HG03095 (cell line): ENCODE data around the gene H6PD.
"Not testable (repeated sequence)": the region's sequence is repeated elsewhere in the genome, so short reads cannot be mapped to it uniquely, and the experiment has no call there.

Source experiments
- ATAC-seq: cut with Tn5 transposase; IDR thresholded peaks from one replicate; pipeline ENCODE4 v1.9.1; 2021; ENCODE audit warnings: moderate library complexity; ENCODE audit not compliant: unreplicated experiment

The H6PD gene

GRCh38 chr1:9294910-9295636, 60.5 kb downstream of the H6PD start:
- no peak for ATAC-seq

- ATAC-seq, result no peak
Observed at GRCh38 chr1:9295884-9296283, 61.3 kb downstream of the H6PD start.

GRCh38 chr1:9296850-9297249, 62.3 kb downstream of the H6PD start:
- ATAC-seq, result no peak

DNA sequence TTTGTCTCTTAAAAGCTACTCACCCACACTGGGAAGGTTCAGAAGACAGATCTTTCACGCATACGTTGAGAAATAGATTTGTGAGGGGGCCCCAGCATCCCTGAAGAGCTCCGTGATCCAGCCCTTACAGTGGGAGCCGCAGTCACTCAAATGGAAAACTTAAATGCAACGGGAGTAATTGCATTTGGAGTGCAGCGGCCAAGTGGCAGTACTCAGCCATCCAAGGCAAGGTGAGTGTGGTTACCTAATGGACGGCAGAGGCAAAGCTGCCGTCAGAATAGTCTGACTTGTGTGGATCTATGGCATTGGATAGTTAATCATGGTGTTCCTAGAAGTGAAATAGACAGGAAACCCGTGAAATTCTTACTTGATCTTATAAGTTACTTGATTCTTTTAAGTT, 63.3 kb downstream of the H6PD start:
- ATAC-seq, result no peak

DNA sequence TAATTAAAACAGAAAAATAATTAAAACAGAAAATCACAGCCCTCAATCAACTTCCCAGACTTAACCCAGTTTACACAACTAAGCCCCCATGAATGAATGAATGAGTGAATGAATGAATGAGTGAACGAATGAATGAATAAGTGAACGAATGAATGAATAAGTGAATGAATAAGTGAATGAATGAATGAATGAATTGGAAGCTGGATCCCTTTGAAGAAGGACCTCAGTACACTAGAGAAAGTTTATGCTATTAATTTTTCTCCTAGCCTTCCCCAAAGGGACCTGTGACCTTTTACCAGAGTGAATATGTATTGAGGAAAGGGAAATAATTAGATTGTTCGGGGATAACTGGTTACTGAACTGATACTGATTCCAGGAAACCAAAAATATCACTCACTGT, 63.7 kb downstream of the H6PD start:
- ATAC-seq, result no peak

DNA sequence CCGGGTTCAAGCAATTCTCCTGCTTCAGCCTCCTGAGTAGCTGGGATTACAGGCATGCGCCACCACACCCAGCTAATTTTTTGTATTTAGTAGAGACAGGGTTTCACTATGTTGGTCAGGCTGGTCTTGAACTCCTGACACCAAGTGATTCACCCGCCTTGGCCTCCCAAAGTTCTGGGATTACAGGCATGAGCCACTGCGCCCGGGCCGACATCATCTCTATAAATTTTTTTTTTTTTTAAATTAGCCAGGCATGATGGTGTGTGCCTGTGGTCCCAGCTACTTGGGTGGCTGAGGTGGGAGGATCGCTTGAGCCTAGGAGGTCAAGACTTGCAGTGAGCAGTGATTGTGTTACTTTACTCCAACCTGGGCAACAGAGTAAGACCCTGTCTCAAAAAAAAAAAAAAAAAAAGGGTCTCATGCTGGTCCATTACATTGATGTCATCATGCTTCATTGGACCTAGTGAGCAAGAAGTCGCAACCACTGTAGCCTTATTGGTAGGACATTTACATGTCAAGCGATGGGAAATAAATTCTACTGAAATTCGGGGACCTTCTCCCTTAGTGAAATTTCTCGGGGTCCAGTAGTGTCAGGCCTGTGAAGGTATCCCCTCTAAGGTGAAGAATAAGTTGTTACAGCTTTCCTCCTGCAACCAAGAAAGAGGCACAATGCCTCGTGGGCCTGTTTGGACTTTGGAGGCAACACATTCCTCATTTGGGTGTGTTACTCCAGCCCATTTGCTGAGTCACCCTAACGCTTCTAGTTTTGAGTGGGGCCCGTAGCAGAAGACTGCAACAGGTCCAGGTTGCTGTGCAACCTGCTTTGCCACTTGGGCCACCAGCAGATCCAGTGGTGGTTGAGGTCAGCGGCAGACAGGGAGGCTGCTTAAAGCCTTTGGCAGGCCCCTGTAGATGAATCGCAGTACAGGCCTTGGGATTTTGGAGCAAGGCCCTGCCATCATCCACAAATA, 65.3 kb downstream of the H6PD start:
- not testable (repeated sequence) for ATAC-seq

GRCh38 chr1:9300573-9300972, 66.0 kb downstream of the H6PD start:
- ATAC-seq, result no peak

- ATAC-seq, result no peak
Observed at GRCh38 chr1:9302745-9303524, 68.4 kb downstream of the H6PD start.

DNA sequence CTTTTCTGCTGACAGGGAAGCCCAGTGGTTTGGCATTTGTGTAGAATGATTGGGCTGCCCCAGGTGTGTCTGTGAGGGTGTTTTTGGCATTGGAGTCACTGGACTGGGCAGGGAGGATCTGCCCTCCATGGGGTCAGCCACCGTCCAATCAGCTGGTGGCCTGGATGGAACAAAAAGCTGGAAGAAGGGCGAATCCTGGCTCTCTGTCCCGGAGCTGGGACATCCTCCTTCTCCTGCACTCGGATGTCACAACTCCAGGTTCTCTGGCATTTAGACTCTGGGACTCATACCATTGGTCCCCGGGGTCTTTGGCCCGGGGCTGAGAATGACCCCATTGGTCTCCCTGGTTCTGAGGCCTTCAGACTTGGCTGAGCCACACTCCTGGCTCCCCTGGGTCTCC, 69.3 kb downstream of the H6PD start:
- no peak for ATAC-seq

DNA sequence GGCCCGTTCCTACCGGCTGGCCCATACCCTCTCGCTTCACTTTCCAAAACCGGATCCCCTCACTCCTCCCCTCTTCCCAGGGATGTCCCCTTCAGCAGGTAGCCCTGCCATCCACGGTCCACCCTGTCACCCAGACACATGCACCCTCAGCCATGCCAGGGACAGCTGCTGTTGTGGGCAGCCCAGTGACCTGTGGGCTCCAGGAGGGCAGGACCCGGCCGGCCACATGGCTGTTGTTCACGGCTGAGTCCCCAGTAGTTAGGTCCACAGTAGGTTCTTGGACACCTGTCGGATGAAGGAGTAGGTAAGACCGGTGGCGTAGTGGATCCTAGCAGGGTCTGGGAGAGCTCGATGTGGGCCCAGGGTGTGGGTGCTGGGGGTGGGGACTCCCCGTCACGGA, 70.6 kb downstream of the H6PD start:
- no peak for ATAC-seq

GRCh38 chr1:9306006-9306405, 71.4 kb downstream of the H6PD start:
- no peak for ATAC-seq

- no peak for ATAC-seq
Observed at GRCh38 chr1:9307303-9307702, 72.7 kb downstream of the H6PD start.

DNA sequence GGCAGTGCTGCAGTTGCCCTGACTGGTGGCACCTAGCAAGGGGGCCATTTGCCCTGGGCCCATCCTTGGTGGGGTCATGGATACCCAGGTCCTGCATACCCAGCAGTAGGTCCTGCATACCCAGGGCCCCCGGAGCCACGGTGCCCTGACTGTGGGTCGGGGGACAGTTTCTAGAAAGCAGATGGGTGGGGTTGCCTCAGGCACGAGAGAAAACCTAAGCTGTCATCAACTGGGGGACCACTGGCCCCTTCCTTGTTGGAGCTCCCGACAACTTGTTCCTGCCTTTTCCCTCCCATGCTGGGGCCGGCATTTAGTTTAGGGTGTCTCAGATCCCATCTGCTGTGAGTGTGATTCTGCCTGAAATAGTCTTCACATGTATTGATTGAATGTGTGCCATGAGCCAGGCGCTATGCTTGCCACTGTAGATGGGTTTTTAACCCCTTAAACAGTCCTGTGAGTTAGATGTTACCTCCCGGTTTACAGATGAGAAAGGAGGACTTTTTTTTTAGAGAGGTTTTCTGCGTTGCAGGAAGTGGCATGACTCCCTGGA, 73.7 kb downstream of the H6PD start:
- no peak for ATAC-seq

GRCh38 chr1:9309080-9309479, 74.5 kb downstream of the H6PD start:
- no peak for ATAC-seq

DNA sequence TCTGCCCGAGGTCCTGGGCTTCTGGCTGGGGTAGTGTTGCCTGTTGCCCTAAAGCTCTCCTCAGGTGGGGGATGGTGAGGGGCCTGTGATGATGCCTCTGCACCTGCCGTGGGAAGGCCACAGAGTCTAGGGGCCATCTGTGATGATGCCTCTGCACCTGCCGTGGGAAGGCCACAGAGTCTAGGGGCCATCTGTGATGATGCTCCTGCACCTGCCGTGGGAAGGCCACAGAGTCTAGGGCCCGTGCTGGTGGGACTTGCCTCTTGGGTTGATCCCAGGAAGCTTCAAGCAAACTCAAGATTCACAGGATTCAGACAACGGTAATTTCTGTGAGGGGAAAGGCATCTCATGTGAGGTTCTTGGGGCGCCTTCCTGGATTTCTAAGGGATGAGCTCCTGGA, 75.4 kb downstream of the H6PD start:
- ATAC-seq, result no peak

- no peak for ATAC-seq
Observed at GRCh38 chr1:9311029-9311428, 76.5 kb downstream of the H6PD start.

- ATAC-seq, result no peak
Observed at GRCh38 chr1:9311479-9311878, 76.9 kb downstream of the H6PD start.

DNA sequence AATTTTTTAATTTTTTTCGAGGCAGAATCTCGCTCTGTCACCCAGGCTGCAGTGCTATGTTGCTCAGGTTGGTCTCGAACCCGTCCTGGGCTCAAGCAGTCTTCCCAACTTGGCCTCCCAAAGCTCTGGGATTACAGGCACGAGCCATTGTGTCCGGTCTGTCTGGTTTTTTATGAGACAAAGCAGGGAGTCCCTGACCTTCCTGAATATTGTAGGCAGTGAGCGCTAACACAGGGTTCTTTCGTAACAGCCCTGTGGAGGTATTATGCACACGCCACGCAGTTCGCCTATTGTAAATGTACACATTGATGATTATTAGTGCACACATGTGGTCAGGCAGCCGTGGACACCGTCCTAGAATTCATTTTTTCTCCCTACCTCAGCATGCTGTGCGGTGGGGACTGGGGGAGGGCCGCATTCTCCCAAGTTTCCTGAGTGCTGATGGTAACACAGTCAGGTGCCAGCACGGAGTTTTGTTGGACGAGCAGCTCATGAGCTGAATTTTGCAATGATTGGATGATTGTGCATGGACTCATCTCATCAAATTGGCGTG, 77.7 kb downstream of the H6PD start:
- no peak for ATAC-seq

- no peak for ATAC-seq
Observed at GRCh38 chr1:9313576-9313975, 79.0 kb downstream of the H6PD start.

- ATAC-seq, result no peak
Observed at GRCh38 chr1:9314111-9314510, 79.5 kb downstream of the H6PD start.
